ENCODE data around the gene ZNF775. TPM values are rescaled to one million over a fixed set of nuclear protein-coding genes. Genes with fewer than 3 reads are reported as not detected.

ZNF775 gene
- polyA plus RNA-seq, 3 donors = 1.3 to 2.7 (median 1.4) TPM

DNA sequence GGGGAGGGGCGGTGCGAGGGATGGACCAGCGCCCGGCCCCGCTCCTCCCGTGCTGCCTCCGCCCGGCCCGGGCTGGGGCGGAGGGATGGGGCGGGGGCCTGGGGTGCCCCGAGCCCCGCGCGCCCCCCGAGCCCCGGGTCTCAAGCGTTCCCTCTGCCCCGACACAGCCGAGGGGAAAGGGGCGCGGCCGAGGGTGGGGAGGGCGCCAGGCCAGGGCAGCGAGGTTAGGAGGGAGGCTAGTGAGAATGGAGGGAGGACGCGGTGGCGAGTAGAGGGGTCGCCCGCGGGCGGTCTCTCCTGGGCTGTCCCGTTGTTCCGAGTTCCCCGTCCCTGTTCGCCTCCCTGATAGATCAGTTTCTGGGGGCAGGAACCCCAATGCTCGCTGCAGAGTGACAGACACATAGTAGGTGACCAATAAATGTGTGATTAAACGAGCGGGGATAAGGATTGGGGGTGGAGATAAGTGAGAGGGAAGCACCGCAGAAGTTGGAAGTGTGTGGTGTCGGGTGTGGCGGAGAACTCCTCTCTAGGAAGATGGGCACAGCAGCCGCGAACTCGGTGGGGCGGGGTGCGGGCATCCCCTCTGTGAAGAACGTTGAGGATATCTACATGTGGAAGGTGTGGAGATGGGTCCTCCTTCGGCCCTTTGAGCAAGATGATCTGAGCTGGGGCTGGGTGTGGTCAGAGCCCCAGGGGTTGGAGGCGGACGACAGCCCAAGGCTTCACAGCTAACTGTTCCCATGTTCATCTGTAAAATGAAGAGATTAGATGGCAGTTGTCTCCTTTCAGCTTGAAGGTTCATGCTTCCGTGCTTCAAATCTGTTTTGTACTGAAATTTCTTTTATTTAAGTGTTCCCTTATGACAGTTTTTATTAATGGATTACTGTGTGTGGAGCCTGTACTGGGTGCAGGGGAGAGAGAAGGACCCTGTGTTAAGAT lies 580 bp downstream of the ZNF775 start:
- H3K36me3 ChIP-seq (replicated peaks in 1 of 2; ENCODE audit: control insufficient read depth in 1 of 2, insufficient read depth in 2 of 2, low read length in 2 of 2) = no peaks in the 10 kb centered on the region
- peak overlapping the region; percentile 41 to 85 (median 79) for H3K27ac Mint-ChIP-seq
- no peaks in the 10 kb centered on the region for H3K9me3 ChIP-seq (replicated peaks in 1 of 2; ENCODE audit: control insufficient read depth in 1 of 2, insufficient read depth in 1 of 2, low read length in 2 of 2)
- peak overlapping the region; percentile 90 to 93 for H3K4me3 Mint-ChIP-seq
- intact Hi-C loops (cut with micrococcal nuclease) = loop anchor here in 1 of 2 donors (10.0 kb wide), 1 partner anchor 705 kb away; the partner anchor contains the start of genes AGAP3, FASTK and TMUB1
- H4K20me1 ChIP-seq (ENCODE audit: insufficient read depth, low read length) = peaks cover 5% of the 10 kb centered on the region
- H2AFZ ChIP-seq (ENCODE audit: insufficient read depth, low read depth, low read length, poor library complexity, severe bottlenecking) = peak overlapping the region; percentile 95
- DNase-seq = peak in 1 of 3 donors; percentile 32
- H3K27ac ChIP-seq (ENCODE audit: low read depth in 1 of 2, low read length in 2 of 2) = peak overlapping the region; percentile 58 to 77
- H3K4me3 ChIP-seq (replicated peaks in 1 of 3; ENCODE audit: low read depth in 2 of 3, low read length in 3 of 3) = peak overlapping the region; percentile 83 to 96 (median 84)
- H3K36me3 Mint-ChIP-seq = peaks cover 3 to 18% of the 10 kb centered on the region in 2 donors
- 3% methylated on average over 37 of the region's 52 CpGs for WGBS (ENCODE audit: insufficient coverage)
- peaks cover 52% of the 10 kb centered on the region for H3K4me1 Mint-ChIP-seq
- peaks cover 0 to 1% (median 0%) of the 10 kb centered on the region in 3 donors for H3K27me3 Mint-ChIP-seq (ENCODE audit: low read depth in 3 of 3)
- peaks cover 44% of the 10 kb centered on the region for H3K79me2 ChIP-seq (ENCODE audit: insufficient read depth, low read length)
- H3K4me1 ChIP-seq (ENCODE audit: control insufficient read depth in 1 of 2, insufficient read depth in 2 of 2, low read length in 2 of 2) = peaks cover 42 to 46% of the 10 kb centered on the region in 2 donors
- H3K9ac ChIP-seq (ENCODE audit: insufficient read depth, low read length, poor library complexity, severe bottlenecking) = peak overlapping the region; percentile 84
- TF ChIP-seq, protein P1, sequence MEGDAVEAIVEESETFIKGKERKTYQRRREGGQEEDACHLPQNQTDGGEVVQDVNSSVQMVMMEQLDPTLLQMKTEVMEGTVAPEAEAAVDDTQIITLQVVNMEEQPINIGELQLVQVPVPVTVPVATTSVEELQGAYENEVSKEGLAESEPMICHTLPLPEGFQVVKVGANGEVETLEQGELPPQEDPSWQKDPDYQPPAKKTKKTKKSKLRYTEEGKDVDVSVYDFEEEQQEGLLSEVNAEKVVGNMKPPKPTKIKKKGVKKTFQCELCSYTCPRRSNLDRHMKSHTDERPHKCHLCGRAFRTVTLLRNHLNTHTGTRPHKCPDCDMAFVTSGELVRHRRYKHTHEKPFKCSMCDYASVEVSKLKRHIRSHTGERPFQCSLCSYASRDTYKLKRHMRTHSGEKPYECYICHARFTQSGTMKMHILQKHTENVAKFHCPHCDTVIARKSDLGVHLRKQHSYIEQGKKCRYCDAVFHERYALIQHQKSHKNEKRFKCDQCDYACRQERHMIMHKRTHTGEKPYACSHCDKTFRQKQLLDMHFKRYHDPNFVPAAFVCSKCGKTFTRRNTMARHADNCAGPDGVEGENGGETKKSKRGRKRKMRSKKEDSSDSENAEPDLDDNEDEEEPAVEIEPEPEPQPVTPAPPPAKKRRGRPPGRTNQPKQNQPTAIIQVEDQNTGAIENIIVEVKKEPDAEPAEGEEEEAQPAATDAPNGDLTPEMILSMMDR (IDR thresholded peaks at IDR 0.05) = no peak
- no peaks in the 10 kb centered on the region for H3K9me3 Mint-ChIP-seq
- peak overlapping the region; percentile 97 for H3K4me2 ChIP-seq (replicated peaks; ENCODE audit: extremely low read depth, low read length, poor library complexity, severe bottlenecking)
- no peaks in the 10 kb centered on the region for H3K27me3 ChIP-seq (ENCODE audit: control insufficient read depth in 2 of 2, insufficient read depth in 2 of 2, low read length in 2 of 2)

DNA sequence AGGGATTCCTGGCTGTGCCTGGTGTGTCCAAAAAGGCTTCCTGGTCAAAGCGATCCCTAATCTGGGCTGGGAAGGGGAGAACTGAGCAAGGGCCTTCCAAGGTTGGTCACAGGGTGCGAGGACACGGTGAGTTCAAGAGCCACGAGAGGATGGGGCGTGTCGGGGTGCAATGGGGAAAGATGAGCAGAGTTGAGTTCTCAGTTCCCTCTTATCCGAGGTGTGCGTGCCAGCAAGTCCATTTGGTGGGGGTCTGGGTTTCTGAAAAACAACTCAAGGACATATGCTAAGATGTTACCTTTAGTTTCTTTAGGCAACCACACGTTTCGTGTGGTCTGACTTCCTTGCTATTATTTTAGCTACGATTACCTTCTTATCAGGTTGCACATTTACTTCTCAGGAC lies 1.3 kb downstream of the ZNF775 start:
- no peaks in the 10 kb centered on the region for H3K9me3 Mint-ChIP-seq
- no peak for DNase-seq
- Histone ChIP-seq H3K4me2 (replicated peaks; ENCODE audit: extremely low read depth, low read length, poor library complexity, severe bottlenecking) (peak overlapping the region; percentile 97), H3K36me3 (replicated peaks in 1 of 2; ENCODE audit: control insufficient read depth in 1 of 2, insufficient read depth in 2 of 2, low read length in 2 of 2) (no peaks in the 10 kb centered on the region), H3K27me3 (ENCODE audit: control insufficient read depth in 2 of 2, insufficient read depth in 2 of 2, low read length in 2 of 2) (no peaks in the 10 kb centered on the region), H4K20me1 (ENCODE audit: insufficient read depth, low read length) (peaks cover 3% of the 10 kb centered on the region), H3K9ac (ENCODE audit: insufficient read depth, low read length, poor library complexity, severe bottlenecking) (no peak overlapping the region), H3K9me3 (replicated peaks in 1 of 2; ENCODE audit: control insufficient read depth in 1 of 2, insufficient read depth in 1 of 2, low read length in 2 of 2) (no peaks in the 10 kb centered on the region), H3K79me2 (ENCODE audit: insufficient read depth, low read length) (peaks cover 49% of the 10 kb centered on the region), H3K4me3 (replicated peaks in 1 of 3; ENCODE audit: low read depth in 2 of 3, low read length in 3 of 3) (peak overlapping the region in 1 of 3 experiments; percentile 96), H3K4me1 (ENCODE audit: control insufficient read depth in 1 of 2, insufficient read depth in 2 of 2, low read length in 2 of 2) (peaks cover 47 to 53% of the 10 kb centered on the region in 2 donors), H3K27ac (ENCODE audit: low read depth in 1 of 2, low read length in 2 of 2) (no peak overlapping the region), H2AFZ (ENCODE audit: insufficient read depth, low read depth, low read length, poor library complexity, severe bottlenecking) (peak overlapping the region; percentile 95)
- TF ChIP-seq, protein P1 (IDR thresholded peaks at IDR 0.05) = no peak
- 50% methylated on average over 9 of the region's 11 CpGs for WGBS (ENCODE audit: insufficient coverage)
- peak overlapping the region; percentile 90 to 93 for H3K4me3 Mint-ChIP-seq
- peaks cover 57% of the 10 kb centered on the region for H3K4me1 Mint-ChIP-seq
- H3K36me3 Mint-ChIP-seq = peaks cover 5 to 12% of the 10 kb centered on the region in 2 donors
- intact Hi-C loops (cut with micrococcal nuclease) = no loop called here
- H3K27me3 Mint-ChIP-seq (ENCODE audit: low read depth in 3 of 3) = peaks cover 0 to 1% (median 0%) of the 10 kb centered on the region in 3 donors
- peak overlapping the region in 2 of 7 donors; percentile 22 to 67 for H3K27ac Mint-ChIP-seq
